Breast epithelium (tissue), 4 donors: ENCODE measurements around the gene EEF1G. TPM values are rescaled to one million over a fixed set of nuclear protein-coding genes. Genes with fewer than 3 reads are reported as not detected.
A peak's percentile ranks its signal among the peaks of the same experiment; 100 is the strongest.

Source experiments
- DNase-seq, 2 donors: peaks; one replicate each; pipeline ENCODE4 v3.0.0-alpha.2; 2019; ENCODE audit warnings: low spot score in 2 of 2
- H3K27ac ChIP-seq, 2 donors: fragments of 200-600 bp; sonication (generic) in 1 of 2; one replicate each; pipeline ENCODE4 v1.5.1; 2016 to 2019; ENCODE audit warnings: mild to moderate bottlenecking in 1 of 2
- H3K27me3 ChIP-seq, 2 donors: fragments of 200-600 bp; sonication (generic) in 1 of 2; one replicate each; pipeline versions ENCODE4 v1.5.1 to v1.6.0; 2017 to 2019; ENCODE audit warnings: control low read depth in 1 of 2, mild to moderate bottlenecking in 1 of 2
- H3K36me3 ChIP-seq: fragments of 200-600 bp; one replicate; pipeline ENCODE4 v1.5.1; 2019
- H3K4me1 ChIP-seq, 2 donors: fragments of 200-600 bp; sonication (generic); one replicate each; pipeline ENCODE4 v1.5.1; 2016 to 2019; ENCODE audit warnings: control low read depth in 1 of 2
- H3K4me3 ChIP-seq, 3 donors: fragments of 200-600 bp; sonication (generic); 1 replicate in 2 of 3; 2 replicates in 1 of 3; pipeline ENCODE4 v1.5.1; 2016 to 2019; ENCODE audit warnings: mild to moderate bottlenecking in 3 of 3, moderate library complexity in 2 of 3
- H3K9me3 ChIP-seq, 2 donors: fragments of 200-600 bp; sonication (generic) in 1 of 2; one replicate each; pipeline ENCODE4 v1.5.1; 2016 to 2019; ENCODE audit warnings: control low read depth in 1 of 2
- CTCF ChIP-seq, 3 donors: fragments of 450-650 bp; IDR thresholded peaks; one replicate each; pipeline ENCODE4 v1.5.1; 2016 to 2017; ENCODE audit warnings: antibody characterized with exemption in 3 of 3, mild to moderate bottlenecking in 3 of 3, moderate library complexity in 3 of 3
- POLR2A ChIP-seq: fragments of 450-650 bp; IDR thresholded peaks from one replicate; pipeline ENCODE4 v1.6.1; 2016; ENCODE audit warnings: antibody characterized with exemption, mild to moderate bottlenecking, moderate library complexity
- POLR2AphosphoS5 ChIP-seq, 3 donors: sonication (generic); formaldehyde crosslinking; IDR thresholded peaks; one replicate each; pipeline ENCODE4 v1.6.1; 2017; ENCODE audit warnings: antibody characterized with exemption in 3 of 3
- intact Hi-C: fragments of 100-400 bp; cut with DNase I; formaldehyde crosslinking; loops from one replicate; pipeline ENCODE4 v1.15.1; 2023; ENCODE audit warnings: low total_unique reads
- total RNA-seq, 3 donors: library from RNA; depleted of rRNA; stranded (reverse); fragments of >200 nt; gene quantifications; one replicate each; pipeline ENCODE4 v1.1.0, GENCODE V29; 2016

Gene EEF1G
- total RNA-seq, 3 donors from 2014 or later: 1,312 to 1,961 (median 1,794) TPM

- H3K4me1 ChIP-seq: peaks cover 35% of the 10 kb centered on the region in 2 donors
- intact Hi-C loops: no loop called here
- H3K27ac ChIP-seq: peak overlapping the region in 1 of 2 donors; percentile 96
- no peaks in the 10 kb centered on the region for H3K9me3 ChIP-seq
- no peaks in the 10 kb centered on the region for H3K27me3 ChIP-seq
- H3K36me3 ChIP-seq: no peaks in the 10 kb centered on the region
- H3K4me3 ChIP-seq: no peak overlapping the region
- no peak for TF ChIP-seq CTCF (IDR thresholded peaks at IDR 0.05)
- no peak for TF ChIP-seq POLR2AphosphoS5 (IDR thresholded peaks at IDR 0.05)
- no peak for TF ChIP-seq POLR2A
- DNase-seq: no peak
Observed at GRCh38 chr11:62558669-62559068, 15.0 kb downstream of the EEF1G start.

GRCh38 chr11:62556875-62557631 is 16.6 kb downstream of the EEF1G start:
- intact Hi-C loops: no loop called here
- Histone ChIP-seq H3K36me3 (no peaks in the 10 kb centered on the region), H3K4me3 (peak overlapping the region; percentile 10 to 55 (median 23)), H3K4me1 (peaks cover 43% of the 10 kb centered on the region in 2 donors), H3K9me3 (no peaks in the 10 kb centered on the region), H3K27me3 (no peaks in the 10 kb centered on the region), H3K27ac (peak overlapping the region; percentile 96 to 98)
- TF ChIP-seq CTCF (IDR thresholded peaks at IDR 0.05): no peak
- TF ChIP-seq POLR2AphosphoS5 (IDR thresholded peaks at IDR 0.05): no peak
- TF ChIP-seq POLR2A: no peak
- no peak for DNase-seq

GRCh38 chr11:62556108-62556874 is 17.4 kb downstream of the EEF1G start:
- H3K4me3 ChIP-seq: peak overlapping the region; percentile 10 to 55 (median 23)
- H3K9me3 ChIP-seq: no peaks in the 10 kb centered on the region
- peak; percentile 91 to 93 for DNase-seq
- no peaks in the 10 kb centered on the region for H3K27me3 ChIP-seq
- H3K4me1 ChIP-seq: peaks cover 43 to 51% of the 10 kb centered on the region in 2 donors
- intact Hi-C loops: no loop called here
- peak overlapping the region; percentile 96 to 98 for H3K27ac ChIP-seq
- TF ChIP-seq CTCF (IDR thresholded peaks at IDR 0.05) (peak in 1 of 3 donors; percentile 12), POLR2AphosphoS5 (IDR thresholded peaks at IDR 0.05) (peak; percentile 50 to 65 (median 60)), POLR2A (no peak)
- H3K36me3 ChIP-seq: no peaks in the 10 kb centered on the region

DNA sequence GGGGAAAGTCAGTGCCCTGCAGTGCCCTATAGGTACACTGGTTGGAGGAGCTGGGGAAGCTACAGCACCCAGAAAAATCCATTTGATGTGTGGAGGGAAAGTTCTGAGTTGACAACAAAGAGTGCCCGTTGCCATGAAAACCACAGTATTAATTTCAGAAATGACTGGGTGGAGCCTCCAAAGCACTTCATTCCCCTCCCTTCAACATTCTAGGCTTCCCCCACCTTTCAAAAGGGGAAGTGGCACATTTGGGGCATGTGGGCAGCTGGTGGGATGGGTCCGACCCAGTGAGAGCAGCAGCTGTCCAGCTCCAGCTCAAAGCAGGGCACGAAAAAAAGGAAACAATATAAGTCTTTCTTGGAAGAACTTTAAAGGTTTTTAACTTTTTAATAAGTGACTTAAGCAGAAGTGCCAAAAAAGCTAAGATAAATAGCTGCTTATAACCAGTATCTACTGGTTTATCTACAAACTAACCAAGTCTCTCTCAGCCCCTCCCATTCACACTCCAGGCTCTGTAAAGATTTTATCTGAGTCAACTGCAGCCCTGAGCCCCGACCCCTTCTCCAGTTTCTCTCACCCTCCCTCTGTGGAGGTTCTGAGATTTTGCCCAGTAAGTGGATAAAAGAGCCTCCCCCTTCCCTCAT is 18.1 kb downstream of the EEF1G start:
- Histone ChIP-seq H3K9me3 (no peaks in the 10 kb centered on the region), H3K27ac (peak overlapping the region; percentile 96 to 98), H3K4me3 (peak overlapping the region in 2 of 3 donors; percentile 23 to 55), H3K36me3 (no peaks in the 10 kb centered on the region), H3K4me1 (peaks cover 39 to 56% of the 10 kb centered on the region in 2 donors), H3K27me3 (no peaks in the 10 kb centered on the region)
- no peak for DNase-seq
- intact Hi-C loops: no loop called here
- TF ChIP-seq CTCF (IDR thresholded peaks at IDR 0.05) (no peak), POLR2A (no peak), POLR2AphosphoS5 (IDR thresholded peaks at IDR 0.05) (no peak)
